ENCODE measurements around the gene GPR157. TPM values are rescaled to one million over a fixed set of nuclear protein-coding genes. Genes with fewer than 3 reads are reported as not detected.

GPR157 gene
- total and polyA plus RNA-seq, 2 of the 13 experiments (the other 11 are each of a cell fraction or from before 2014, with no cell fraction given), result 10.1 to 19.2 TPM

GRCh38 chr1:9111957-9112356 lies 16.9 kb downstream of the GPR157 start (continued):
- TF ChIP-seq ZNF704 (CRISPR knock-in tag; IDR thresholded peaks at IDR 0.05; ENCODE audit: borderline replicate concordance) (no peak), GLI4 (CRISPR knock-in tag; IDR thresholded peaks at IDR 0.05; ENCODE audit: borderline replicate concordance) (0 out of 2 replicates have a peak, but pooled peaks have one; percentile 31), HNF4A (CRISPR knock-in tag; IDR thresholded peaks at IDR 0.05) (peak; percentile 35), ZNF441 (CRISPR knock-in tag; IDR thresholded peaks at IDR 0.05; ENCODE audit: borderline replicate concordance) (0 out of 2 replicates have a peak, but pooled peaks have one; percentile 38), ZNF687 (CRISPR knock-in tag; IDR thresholded peaks at IDR 0.05) (peak; percentile 52), AKNA (CRISPR knock-in tag; IDR thresholded peaks at IDR 0.05; ENCODE audit: borderline replicate concordance) (no peak), ZNF709 (CRISPR knock-in tag; IDR thresholded peaks at IDR 0.05) (no peak), THAP9 (CRISPR knock-in tag; IDR thresholded peaks at IDR 0.05; ENCODE audit: borderline replicate concordance) (no peak), MYC (CRISPR knock-in tag; IDR thresholded peaks at IDR 0.05; ENCODE audit: borderline replicate concordance) (peak; percentile 17; the same call in 1 of the 2 replicates), CEBPB (IDR thresholded peaks at IDR 0.05; ENCODE audit: borderline replicate concordance, low read depth, low read length) (peak; percentile 16; the same call in 1 of the 2 replicates), ZNF574 (CRISPR knock-in tag; IDR thresholded peaks at IDR 0.05) (0 out of 2 replicates have a peak, but pooled peaks have one; percentile 9)

Measured in HepG2 (cell line).